DMS79 (cell line): ENCODE data around the gene LRPPRC.

Experiments used
- DNase-seq: peaks from one replicate; lab custom pipeline; 2025; lab: John Stamatoyannopoulos, UW

The LRPPRC gene

DNA sequence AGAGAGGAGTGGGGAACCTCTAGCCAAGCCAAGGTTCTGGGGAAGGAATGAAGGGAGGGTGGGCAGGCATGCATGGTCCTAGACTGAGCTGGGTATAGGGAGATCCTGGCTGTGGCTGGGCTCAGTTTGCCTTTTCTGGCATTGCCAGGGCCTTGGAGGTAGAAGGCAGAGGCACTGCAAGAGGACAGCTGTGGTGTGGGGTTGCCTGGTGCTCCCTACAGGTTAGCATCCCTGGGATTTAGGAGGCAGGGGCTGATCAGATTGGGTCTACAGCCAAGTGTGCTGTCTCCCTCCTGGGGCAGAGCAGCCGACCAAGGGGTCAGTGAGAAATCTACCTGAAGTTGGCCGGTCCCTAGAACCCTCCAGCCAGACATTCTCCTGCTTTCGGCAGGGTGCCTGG is 141.1 kb downstream of the LRPPRC start:
- DNase-seq = no peak

DNA sequence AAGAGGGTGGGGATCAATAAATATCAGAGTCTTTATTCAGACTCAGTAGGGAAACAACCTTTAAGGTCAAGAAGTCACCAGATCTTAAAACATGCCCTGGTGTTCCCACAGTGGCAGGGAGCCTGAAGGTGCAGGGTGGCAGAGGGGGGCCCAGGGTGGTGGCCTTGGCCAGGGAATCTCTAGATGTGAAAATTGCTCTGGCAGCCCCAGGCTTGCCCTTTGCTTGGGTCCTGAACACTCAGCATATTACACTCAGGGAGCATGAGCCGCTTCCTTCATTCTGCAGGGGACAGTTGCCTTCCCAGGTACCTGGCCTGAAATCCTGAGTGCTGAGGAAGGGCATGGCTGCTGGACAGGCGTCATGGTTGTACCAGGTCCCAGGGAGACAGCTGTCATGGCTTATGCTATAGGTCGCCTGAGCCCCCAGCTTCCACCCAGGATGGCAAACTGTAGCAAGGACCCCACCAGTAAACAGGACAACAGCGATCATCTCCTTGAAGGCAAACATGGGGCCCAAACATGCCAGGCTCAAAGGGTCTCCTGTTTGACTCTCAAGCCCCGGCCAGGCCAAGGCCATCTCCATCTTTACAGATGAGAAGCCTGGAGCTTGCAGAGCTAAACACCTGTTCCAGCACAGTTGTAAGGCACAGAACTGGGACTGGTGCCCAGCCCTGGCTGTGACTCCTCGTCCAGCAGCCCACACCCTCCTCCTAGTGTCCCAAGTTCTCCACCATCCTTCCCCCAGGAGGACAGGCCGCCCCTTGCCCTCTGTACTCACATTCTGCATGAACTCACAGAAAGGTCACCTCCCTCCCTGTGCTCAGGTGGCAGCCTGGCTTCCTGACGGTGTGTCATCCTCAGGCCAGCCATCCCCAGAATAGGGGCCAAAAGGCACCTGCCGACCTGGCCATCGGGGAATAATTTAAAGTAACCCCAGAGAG is 142.4 kb downstream of the LRPPRC start:
- DNase-seq = no peak

DNA sequence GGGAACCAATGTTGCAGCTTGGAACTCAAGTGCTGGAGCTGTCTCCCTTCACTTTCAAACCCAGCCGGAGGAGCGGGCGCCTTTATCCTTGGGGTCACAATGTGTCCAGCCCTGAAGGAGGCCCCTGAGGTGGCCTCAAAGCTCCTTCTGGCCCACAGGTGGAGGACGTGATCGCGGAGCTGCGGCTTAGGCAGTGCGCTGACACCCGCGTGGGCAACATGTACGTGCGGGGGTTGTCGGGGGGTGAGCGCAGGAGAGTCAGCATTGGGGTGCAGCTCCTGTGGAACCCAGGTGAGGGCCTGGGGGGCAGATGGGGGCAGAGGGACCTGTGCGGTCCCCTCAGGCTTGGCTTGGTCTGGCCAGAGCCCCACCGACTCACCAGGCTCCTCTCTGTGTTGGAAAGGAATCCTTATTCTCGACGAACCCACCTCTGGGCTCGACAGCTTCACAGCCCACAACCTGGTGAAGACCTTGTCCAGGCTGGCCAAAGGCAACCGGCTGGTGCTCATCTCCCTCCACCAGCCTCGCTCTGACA is 143.5 kb downstream of the LRPPRC start:
- DNase-seq = no peak

DNA sequence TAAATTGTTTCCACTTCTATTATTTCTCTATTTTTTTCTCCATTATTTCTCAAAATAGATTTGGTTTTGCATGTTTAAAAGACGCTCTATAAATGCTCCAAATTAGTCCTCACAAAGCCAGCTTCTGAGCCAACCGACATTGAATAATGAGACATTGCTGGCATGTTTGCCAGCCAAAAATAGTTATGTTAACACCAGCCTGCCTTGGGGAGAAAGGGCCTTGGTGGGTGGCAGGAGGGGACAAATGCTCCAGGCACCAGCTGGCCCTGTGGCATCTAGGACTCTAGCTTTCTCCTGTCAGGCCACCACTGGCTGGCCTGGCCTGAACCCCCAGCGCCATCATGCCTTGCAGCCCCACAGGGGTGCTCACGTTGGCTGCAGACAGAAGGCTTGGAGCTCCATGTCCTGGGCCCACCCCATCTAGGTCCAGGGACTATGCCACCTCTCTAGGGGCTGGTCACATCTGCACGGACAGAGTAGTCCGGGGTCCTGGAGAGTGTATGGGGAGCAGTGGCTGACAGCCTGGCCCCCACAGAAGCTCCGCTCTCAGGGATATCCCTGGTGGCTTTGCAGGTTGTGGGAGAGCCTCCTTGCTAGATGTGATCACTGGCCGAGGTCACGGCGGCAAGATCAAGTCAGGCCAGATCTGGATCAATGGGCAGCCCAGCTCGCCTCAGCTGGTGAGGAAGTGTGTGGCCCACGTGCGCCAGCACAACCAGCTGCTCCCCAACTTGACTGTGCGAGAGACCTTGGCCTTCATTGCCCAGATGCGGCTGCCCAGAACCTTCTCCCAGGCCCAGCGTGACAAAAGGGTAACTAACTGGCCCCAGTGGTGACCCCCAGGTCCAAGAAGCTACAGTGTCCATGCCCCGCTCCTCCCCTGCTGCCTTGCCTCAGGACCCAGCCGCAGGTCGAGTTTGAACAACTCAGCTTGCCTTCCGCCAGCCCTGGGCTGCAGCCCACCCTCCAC is 144.5 kb downstream of the LRPPRC start:
- no peak for DNase-seq

DNA sequence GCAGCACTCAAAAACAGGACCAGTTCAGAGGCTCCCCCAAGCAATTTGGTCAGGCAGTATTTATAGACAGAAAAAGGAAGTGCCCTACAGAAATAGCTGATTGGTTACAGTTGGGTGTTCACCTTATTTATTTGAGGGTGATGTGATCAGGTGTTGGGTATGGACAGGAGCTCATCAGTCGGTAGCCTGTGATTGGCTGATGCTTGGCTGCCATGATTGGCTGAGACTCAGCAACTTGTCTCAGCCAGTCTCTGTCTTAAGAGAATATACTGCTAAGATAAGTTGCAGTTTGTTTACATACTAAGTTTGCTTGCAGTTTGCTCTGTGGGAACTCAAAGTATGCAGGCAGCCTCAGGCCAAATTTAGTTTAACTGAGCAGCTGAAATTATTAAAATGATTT is 147.6 kb downstream of the LRPPRC start:
- no peak for DNase-seq

DNA sequence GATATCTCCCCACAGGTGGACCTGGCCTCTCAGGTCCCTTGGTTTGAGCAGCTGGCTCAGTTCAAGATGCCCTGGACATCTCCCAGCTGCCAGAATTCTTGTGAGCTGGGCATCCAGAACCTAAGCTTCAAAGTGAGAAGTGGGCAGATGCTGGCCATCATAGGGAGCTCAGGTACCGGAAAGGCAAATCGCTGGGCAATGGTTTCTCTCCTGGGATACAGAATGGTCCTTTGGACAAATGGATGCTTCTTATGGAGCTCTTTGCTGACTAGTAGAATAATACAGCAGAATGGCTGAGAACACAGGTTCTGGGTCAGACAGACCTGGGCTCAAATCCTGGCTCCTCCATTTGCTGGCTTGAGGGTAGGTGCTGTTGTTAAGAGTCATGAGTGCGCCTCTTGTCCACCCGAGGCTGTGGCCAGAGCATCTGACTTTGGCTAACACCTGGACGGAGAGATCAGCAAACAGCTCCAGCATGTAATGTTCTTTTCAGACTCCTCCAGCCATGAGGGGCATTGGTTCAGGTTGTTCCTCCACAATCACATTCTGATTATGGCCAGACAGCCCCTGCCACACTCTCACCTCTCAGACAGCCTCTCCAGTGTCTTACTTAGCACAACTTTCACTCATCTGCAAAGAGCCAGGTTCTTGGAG is 149.5 kb downstream of the LRPPRC start:
- no peak for DNase-seq

DNA sequence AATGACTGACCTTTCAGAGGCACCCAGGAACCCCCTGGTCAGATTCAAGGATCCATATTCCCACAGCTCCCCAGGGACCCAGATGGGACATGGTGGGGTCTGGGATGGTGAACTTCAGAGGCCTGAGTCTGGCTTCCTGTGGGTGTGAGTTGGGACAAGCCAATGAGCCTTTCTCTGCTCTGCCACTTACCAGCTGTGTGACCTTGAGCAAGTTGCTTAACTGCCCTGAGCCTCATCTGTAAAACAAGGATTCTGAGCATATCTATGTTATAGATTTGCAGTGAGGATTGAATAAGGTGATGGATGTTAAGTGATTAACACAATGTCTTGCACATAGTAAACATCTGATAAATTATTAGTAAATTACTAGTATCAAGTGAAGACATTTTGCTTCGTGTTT is 150.6 kb downstream of the LRPPRC start:
- no peak for DNase-seq

DNA sequence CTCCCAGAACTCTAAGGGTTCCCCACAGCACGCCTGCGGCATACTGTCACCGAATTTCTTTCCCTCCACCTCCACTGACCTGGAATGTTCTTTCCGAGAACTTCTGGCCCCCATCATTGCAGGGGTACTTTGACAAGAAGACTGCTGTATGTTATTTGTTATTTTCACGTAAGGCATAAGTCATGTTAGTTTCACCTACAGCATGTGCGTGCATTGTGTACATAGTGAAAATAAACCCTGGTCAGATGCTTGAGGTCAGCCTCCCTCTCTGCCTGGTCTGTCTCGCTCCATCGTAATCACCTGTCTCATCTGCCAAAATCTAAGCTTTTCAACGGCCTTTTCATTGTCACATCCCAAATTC is 152.9 kb downstream of the LRPPRC start:
- DNase-seq = no peak

DNA sequence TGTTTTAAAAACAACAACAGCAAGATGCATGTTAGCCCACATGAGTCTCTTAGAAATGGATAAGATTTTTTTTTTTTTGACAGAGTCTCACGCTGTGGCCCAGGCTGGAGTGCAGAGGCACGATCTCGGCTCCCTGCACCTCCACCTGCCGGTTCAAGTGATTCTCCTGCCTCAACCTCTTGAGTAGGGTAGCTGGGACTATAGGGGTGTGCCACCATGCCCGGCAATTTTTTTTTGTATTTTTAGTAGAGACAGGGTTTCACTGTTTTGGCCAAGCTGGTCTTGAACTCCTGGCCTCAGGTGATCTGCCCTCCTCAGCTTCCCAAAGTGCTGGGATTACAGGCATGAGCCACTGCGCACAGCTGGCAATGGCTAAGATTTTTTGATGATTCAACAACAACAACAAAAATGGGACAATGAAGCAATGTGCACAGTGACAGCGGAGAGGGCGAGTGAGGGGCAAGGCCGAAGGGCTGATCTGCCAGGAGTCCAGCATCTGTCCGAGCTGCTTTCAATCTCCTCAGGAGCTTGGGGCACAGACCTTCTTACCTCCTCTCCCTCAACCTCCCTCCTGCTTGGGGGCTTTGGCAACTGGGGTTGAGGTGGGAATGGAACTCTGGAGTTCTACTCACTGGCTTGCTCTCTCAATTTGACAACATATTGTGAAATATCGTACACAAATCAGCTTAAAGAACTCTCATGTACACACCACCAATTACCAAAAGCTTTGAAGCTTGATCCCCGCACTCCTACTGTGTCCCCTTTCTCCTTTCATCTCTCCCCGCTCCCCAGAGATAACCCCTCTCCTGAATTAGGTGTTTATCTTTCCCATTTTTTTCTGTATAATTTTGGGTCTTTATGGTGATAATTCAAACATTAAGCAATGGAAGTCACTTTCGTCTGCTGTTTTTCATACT is 153.6 kb downstream of the LRPPRC start:
- DNase-seq = no peak

DNA sequence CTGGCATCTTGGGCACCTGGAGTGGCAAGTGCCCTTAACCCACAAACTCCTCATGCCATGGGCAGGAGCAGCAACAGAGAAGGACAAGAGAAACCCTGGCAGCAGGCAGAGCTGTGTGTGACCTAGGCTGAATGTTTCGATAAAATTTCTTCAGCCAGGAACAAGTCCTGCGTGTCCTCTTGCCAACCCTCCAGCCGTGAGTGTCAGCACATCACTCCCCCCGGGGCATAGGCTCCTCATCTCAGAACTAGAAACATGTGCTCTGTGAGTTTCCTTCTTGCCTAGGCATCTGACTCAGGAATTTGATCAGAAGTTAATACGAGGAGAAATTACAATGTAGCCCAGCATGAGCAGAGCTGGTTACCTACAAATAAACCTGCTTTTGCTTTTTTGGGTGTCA is 154.8 kb downstream of the LRPPRC start:
- DNase-seq = no peak

DNA sequence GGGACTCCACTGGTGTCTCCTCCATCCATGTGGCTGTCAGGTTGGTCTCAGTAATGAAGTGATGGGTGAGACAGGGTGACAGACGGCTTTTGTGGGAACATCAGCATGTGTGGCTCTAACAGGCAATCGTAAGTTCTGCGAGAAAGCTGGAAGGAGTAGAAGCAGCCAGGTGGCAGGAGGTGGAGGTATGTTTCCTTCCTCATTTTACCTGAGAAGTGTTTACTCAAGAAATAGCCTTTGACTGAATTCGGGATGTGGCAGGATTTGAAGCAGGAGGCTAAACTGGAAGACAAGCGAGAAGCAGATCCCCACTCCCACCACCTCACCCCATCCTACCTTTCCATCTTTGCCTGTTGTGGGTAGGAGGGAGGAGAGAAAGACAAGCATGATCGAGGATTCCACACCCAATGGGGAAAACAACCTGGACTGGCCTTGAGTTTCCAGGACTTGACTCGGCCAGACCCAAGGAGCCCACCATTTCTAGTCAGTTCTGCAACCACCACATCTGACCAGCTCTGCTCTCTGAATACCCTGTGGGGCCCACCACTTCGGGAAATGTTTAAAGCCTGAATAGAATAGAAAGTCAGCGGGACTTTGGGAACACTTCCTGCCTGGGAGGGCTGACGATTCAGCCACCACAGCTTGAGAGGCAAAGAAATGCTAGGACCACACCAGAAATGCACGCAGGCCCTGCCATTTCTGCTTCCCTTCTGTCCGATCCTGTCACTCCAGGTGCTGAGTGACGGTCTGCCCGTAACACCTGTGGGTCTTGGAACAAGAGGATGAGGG is 155.8 kb downstream of the LRPPRC start:
- no peak for DNase-seq

DNA sequence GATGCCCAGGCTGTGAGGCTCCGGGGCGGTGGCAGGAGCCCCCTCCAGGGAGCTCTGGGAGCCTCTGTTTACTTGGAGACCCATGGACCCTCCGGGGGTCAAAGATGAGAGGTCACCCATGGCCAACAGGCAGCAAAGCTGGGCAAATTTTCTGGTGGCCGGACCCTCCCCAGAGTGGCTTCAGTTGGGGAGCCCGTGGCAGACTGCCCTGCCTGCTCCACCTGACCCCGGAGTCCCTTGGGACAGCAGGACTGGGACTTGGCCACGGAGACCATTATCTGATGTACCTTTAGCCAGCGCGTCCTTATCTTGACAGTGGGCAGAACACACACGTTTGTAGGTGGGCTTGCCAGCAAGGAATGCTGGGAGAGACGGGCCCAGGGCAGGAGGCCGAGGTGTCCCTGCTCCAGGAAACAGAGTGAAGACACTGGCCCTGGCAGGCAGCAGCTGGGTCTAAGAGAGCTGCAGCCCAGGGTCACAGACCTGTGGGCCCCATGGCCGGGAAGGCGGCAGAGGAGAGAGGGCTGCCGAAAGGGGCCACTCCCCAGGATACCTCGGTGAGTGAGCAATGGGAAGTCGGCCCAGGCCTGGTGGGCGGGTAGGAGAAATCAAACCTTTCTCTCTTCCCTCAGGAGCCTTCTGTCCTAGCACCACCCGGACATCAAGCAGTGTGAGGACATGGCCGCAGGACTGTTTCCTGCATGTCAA is 157.1 kb downstream of the LRPPRC start, which contains the start of the genes ABCG5 and ABCG8:
ABCG5 (minus strand) TSS at position 280 of the 708 bp plus-strand sequence; CDS start at position 120, 160 bp downstream.
ABCG8 (plus strand) TSS at position 412 of the 708 bp plus-strand sequence; CDS start at position 495, 83 bp downstream.
- no peak for DNase-seq

DNA sequence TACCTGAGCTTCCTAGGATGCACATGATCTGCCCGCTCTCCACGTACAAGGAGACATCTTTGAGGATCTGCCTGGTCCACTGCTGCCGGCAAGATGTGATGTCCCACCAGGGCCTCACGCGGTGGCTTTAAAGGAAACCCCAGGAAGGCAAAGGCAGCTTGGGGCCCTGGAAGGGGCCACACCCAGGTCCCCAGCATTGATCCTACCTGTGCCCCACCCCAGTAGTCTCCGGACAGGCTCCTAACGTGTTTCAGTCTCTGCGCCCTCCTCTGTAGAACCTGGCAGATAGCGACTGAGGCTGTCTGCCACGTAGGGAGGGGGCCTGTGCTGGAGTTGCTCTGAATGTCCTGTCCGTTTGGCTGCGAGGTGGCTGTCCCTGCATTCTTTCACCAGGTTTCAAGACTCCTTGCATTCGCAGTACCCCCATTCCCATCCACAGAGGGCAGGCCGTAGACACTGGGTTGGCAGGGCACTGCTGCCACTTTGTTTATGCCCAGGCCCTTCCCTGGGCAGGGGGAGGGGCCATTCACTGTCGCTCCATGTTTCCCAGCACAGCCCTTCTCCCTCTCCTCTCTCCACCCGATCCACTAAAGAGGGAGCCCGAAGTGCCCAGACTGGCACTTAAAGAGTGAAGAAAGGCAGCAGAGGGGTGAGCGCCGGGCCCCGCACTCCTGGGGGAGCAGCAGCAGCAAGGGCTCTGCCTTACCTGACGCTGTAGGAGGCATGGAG is 157.8 kb downstream of the LRPPRC start:
- DNase-seq = no peak

DNA sequence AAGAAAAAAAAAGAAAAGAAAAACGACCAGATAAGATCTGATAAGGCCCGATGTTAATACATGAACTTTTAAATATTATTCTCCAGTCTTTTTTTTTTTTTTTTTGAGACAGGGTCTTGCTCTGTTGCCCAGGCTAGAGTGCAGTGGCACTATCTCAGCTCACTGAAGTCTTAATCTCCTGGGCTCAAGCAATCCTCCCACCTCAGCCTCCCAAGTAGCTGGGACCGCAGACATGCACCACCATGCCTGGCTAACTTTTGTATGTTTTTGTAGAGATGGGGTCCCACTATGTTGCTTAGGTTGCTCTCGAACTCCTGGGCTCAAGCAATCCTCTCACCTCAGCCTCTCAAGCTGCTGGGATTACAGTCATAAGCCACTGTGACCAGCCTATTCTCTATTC is 158.8 kb downstream of the LRPPRC start:
- DNase-seq = no peak
